GM18508 (cell line): Measurements from ENCODE around the gene CCDC201.
"Not testable (repeated sequence)": the region's sequence is repeated elsewhere in the genome, so short reads cannot be mapped to it uniquely, and the experiment has no call there.

ENCODE experiments used
- ATAC-seq: cut with Tn5 transposase; IDR thresholded peaks from one replicate; pipeline ENCODE4 v1.9.1; 2021; ENCODE audit warnings: moderate number of reproducible peaks; ENCODE audit not compliant: insufficient read depth, unreplicated experiment

CCDC201 gene

GRCh38 chr7:45878457-45879144 is 5.7 kb upstream of the CCDC201 start:
- no peak for ATAC-seq

DNA sequence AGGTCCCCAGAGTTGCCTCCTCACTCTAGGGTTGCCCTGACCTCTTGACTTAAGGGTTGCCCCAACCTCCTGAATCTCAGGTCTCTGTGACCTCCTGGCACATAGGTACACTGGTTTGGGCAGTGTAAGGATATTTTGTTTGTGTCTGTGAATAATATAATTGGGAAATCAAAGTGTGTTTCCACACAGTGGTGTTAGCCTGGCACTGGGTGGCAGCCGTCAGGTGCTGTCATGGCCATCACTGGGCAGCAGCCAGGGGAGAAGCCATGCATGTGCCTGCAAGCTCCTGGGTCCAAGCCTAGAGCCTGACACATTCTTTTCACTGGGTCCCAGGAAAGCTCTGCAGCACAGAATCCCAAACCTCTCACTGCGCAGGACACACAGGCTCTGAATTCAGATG is 3.6 kb upstream of the CCDC201 start:
- no peak for ATAC-seq

DNA sequence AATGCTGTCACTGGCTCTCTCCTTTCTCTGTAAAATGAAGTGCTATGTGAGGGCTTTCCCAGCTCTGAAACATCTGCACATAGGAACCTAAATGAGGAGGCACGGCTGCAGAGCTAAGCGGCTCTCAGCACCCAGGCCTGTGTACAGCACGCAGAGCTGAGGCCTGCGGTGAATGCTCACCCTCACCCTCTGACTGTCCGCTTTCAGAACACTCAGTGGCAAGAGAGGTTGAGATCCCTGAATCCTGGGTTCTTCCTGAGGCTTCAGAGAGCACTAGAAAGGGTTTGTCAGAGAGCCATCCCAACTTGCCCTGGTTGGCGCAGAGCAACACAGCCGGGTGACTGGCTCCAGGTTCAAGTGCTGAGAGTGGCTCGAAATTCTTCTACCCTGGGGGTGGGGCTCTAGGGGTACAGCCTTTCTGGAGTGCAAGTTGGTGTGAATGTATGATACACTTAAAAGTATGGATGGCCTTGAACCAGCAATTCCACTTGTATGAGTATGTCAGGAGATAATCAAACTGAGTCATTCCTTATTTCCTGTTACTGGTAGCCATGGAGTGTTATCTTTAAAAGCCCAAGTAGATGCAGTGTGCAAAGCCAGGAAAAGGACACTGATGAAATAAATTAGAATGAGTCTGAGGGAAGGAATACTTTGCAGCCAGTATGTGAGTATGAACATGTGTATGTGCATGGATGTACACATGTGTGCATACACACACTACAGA is 1.7 kb upstream of the CCDC201 start:
- ATAC-seq = no peak

- ATAC-seq = no peak
These were observed 473 bp upstream of the CCDC201 start for GRCh38 chr7:45873355-45873754.

GRCh38 chr7:45872116-45873034 is 507 bp downstream of the CCDC201 start:
- no peak for ATAC-seq

DNA sequence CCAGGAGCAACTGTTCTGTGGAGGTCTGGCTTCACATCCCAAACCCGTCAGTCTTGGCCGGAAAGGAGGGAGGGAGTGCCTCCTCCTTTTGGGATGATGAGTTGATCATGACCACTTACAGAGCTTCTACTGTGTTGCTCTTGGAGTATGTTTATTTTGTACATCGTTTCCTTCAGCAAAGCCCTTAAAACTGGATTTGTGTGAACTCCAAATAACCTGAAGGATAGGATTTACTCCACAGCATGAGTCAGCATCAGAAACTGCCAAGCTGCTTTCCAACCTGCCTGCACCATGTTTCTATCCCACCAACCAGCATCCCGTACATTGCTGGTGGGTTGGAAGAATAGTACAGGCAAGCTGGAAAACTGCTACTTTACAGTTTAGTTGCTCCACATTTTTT is 3.5 kb downstream of the CCDC201 start:
- no peak for ATAC-seq

GRCh38 chr7:45867471-45867870 is 5.4 kb downstream of the CCDC201 start:
- no peak for ATAC-seq

DNA sequence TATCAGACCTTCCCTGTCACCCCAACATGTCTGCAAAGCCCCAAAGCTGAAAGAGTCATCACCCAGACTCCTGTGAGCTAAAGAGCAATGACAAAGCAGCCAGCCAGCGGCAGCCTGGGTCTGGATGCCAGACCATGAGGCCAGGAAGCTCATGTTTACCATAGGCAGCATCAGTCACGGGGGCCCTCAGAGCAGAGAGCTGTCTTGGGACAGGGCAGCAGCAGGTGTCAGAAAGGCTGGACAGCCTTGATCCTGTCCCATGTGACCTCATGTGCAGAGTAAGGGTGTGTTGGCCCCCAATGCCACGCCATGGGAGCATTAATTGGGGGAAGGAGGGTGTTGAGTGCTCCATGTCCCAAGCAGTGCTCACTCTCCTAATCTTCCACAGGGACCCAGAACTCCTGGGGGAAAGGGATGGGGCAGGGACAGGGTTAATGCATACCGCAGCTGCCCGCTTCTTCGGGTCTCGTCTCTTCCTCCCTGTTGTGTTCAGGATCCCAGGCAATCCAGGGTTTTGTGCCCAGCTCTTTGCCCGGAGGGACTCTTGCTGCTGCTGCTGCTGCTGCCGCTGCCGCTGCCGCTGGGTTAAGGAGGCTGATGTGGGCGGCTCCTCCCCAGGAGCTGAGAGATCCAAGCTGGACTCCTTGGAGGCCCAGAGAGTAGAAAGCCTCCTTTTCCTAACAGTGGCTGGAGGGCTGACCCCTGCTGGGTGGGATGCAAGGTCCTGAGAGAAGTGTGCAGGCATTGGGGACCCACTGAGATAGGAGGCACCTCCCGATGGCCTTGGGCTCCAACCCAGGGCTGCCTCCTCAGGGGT is 7.1 kb downstream of the CCDC201 start:
- ATAC-seq = no peak

DNA sequence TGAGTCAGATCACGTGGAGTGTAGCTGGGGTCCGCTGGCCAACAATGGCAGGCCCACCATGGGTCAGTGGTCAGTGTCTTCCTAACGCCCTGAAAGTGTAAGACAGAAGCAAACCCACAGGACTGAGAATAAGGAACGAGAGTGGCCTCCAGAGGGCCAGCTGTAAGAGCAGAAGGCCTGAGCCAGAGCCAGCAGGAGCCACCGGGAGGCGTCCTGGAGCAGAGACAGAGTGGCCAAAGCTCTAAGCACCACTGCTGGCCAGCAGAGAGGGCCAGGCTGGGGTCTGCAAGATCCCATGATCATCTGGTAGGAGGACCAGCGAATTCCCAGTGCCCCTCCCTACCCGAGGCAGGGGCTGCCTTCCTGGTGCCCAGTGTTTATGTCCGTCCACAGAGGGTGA is 9.2 kb downstream of the CCDC201 start:
- no peak for ATAC-seq

- not testable (repeated sequence) for ATAC-seq
These were observed 16.0 kb downstream of the CCDC201 start for GRCh38 chr7:45856888-45857287.

DNA sequence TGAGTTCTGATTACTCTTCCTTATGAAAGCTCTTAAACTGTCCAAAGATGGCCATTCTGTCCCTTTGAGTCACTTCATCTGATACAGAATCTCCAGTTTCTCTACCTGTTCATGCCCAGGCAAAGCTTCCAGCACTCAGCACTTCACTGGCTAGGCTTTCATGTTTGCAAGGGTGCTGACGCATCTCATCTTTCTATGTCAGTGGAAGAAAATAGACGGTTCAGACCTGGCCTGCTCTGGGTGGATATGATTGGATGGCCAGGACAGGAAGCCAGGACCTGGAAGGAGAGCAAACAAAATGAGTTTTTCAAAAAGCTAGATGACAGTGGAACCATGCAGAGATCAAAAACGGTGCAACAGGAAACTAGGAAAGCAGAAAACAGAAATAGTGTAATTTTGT is 17.2 kb downstream of the CCDC201 start:
- not testable (repeated sequence) for ATAC-seq

GRCh38 chr7:45853491-45853890 is 19.4 kb downstream of the CCDC201 start:
- not testable (repeated sequence) for ATAC-seq

- ATAC-seq = not testable (repeated sequence)
These were observed 19.9 kb downstream of the CCDC201 start for GRCh38 chr7:45852984-45853383.

- ATAC-seq = not testable (repeated sequence)
These were observed 24.1 kb downstream of the CCDC201 start for GRCh38 chr7:45848734-45849133.

DNA sequence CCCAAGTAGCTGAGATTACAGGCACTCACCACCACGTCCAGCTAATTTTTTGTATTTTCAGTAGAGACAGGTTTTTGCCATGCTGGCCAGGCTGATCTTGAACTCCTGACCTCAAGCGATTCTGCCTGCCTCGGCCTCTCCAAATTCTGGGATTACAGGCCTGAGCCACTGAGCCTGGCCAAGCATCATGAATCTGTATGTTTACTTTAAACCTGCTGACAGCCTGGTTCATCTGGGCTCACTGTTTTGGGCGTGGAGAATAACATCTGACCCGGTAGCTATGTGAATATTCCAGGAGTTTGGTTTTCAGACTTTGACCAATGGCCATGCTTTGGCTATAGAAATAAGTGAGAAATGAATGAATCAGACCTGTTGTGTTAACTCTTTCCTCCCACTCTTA is 26.3 kb downstream of the CCDC201 start:
- ATAC-seq = not testable (repeated sequence)

GRCh38 chr7:45841926-45842717 is 30.8 kb downstream of the CCDC201 start:
- ATAC-seq = not testable (repeated sequence)

DNA sequence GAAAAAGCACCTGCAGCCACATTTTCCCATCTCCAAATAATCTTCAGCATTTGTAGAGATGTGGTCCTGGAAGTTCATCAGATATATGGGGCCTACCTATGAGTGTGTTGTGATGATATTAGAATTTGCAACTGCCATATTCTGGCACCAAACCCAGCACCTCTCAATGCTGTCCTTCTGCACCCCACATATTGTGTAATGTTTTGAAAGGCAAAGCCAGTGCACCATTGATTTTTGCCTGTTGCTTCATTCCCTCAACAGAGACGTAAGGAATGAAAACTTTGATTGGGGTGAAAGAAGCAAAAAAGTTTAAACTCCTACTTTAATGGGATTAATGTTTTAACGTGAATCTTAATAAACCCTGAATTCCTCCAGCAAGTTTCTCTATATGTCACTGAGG is 34.0 kb downstream of the CCDC201 start:
- ATAC-seq = not testable (repeated sequence)

GRCh38 chr7:45832433-45833177 is 40.3 kb downstream of the CCDC201 start:
- not testable (repeated sequence) for ATAC-seq
